Rectal smooth muscle tissue (tissue), 1 donor: Measurements from ENCODE around the gene TNNT1.
A peak's percentile ranks its signal among the peaks of the same experiment; 100 is the strongest.

Experiments
- H3K27ac ChIP-seq: one replicate; pipeline ENCODE4 v1.7.0; 2013; ENCODE audit warnings: low read depth, low read length, inconsistent platforms
- H3K27me3 ChIP-seq: one replicate; pipeline ENCODE4 v1.7.0; 2013; ENCODE audit warnings: low read length; ENCODE audit not compliant: control insufficient read depth, insufficient read depth
- H3K36me3 ChIP-seq: one replicate; pipeline ENCODE4 v1.7.0; 2013; ENCODE audit warnings: low read length; ENCODE audit not compliant: control insufficient read depth, insufficient read depth
- H3K4me1 ChIP-seq: one replicate; pipeline ENCODE4 v1.7.0; 2013; ENCODE audit warnings: low read length; ENCODE audit not compliant: control insufficient read depth, insufficient read depth
- H3K4me3 ChIP-seq: one replicate; pipeline ENCODE4 v1.7.0; 2013; ENCODE audit warnings: low read length
- H3K9ac ChIP-seq: one replicate; pipeline ENCODE4 v1.7.0; 2013; ENCODE audit warnings: low read length

Gene TNNT1

DNA sequence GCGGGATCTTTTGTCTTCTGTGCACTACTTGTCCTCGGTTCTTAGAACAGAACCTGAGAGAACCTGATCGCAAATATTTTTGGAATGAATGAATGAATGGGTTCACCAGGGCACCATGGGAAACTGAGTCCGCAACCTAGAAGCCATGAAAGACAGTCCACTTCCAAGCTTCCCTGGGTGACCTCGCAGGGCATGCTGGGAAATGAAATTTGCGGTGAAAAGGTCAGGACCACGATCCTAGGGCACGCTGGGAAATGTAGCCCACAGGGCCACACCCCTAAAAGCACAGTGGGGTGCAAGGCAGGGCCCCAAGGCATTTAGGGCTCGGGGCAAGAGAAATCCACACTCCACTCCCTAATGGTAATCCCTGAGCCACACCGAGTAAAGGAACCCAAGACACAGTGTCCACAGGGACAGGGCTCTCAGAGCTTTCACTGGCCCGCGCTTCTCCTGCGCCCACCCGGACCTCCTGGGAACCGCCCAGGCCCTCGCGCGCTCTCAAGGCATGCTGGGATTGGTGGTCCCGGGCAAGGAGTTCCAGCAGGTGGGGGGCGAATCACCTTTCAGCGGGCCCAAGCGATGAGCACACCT, 30.5 kb downstream of the TNNT1 start:
- no peak overlapping the region for H3K9ac ChIP-seq
- peak overlapping the region; percentile 83 for H3K4me3 ChIP-seq
- no peaks in the 10 kb centered on the region for H3K36me3 ChIP-seq
- H3K27ac ChIP-seq = peak overlapping the region; percentile 55
- peaks cover 7% of the 10 kb centered on the region for H3K4me1 ChIP-seq
- H3K27me3 ChIP-seq = no peaks in the 10 kb centered on the region

DNA sequence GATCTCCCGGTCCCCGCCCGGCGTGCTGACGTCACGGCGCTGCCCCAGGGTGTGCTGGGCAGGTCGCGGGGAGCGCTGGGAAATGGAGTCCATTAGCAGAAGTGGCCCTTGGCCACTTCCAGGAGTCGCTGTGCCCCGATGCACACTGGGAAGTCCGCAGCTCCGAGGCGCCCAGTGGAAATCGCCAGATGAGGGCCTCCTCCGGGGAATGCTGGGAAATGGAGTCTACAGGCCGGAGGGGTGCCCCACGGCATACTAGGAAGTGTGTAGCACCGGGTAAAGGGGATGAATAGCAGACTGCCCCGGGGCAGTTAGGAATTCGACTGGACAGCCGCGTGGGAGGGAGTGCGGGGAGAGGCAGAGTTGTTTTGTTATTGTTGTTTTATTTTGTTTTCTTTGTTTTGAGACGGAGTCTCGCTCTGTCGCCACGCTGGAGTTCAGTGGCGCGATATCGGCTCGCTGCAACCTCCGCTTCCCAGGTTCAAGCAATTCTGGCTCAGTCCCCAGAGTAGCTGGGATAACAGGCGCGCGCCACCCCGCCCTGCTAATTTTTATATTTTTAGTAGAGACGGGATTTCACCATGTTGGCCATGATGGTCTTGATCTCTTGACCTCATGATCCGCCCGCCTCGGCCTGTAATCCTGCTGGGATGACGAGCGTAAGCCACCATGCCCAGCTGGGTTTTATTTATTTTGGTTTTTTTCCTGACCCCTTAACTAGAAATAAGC, 31.2 kb downstream of the TNNT1 start:
- Histone ChIP-seq H3K36me3 (no peaks in the 10 kb centered on the region), H3K9ac (no peak overlapping the region), H3K27ac (peak overlapping the region; percentile 55), H3K4me3 (peak overlapping the region; percentile 83), H3K27me3 (no peaks in the 10 kb centered on the region), H3K4me1 (peaks cover 13% of the 10 kb centered on the region)

DNA sequence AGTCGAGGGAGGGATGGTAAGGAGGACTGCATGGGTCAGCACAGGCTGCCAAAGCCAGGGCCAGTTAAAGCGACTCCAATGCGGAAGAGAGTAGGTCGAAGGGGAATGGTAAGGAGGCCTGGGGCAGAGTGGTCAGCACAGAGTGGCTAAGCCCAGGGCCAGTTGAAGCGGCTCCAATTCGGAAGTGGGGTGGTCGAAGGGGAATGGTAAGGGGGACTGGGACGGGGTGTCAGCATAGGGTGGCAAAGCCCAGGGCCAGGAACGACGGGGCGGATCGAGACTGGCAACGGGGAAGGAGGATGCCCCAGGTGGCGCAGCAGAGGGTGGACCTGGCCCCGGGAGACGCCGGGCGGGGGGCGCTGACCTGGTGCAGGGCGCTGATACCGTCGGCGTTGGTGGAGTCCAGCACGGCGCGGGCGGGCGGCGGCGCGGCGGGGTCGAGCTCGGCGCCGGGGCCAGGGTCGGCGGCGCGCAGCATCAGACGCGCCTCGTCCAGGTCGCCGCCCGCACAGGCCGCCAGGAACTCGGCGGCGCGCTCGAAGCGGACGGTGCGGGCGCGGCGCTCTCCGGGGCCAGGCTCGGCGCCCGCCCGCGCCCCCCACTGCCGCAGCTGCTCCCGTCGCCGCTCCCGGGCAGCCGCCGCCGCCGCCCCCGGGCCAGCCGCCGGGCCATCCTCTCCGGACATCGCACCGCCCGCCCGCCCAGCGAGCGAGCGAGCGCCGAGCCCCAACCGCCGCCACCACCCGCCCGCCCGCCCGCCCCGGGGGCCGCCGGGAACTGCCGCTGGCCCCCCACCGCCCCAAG, 31.9 kb downstream of the TNNT1 start, which contains the start of gene PPP1R12C:
Gene PPP1R12C, minus strand, starts transcription at position 779 of the 804 bp plus-strand sequence. Its CDS starts 94 bp downstream, at position 685.
- Histone ChIP-seq H3K4me3 (peak within 1 kb of the TSS; percentile 83), H3K36me3 (no peaks in the 10 kb centered on the region), H3K4me1 (peaks cover 18% of the 10 kb centered on the region), H3K9ac (peak within 1 kb of the TSS; percentile 81), H3K27ac (peak within 1 kb of the TSS; percentile 95), H3K27me3 (no peaks in the 10 kb centered on the region)

DNA sequence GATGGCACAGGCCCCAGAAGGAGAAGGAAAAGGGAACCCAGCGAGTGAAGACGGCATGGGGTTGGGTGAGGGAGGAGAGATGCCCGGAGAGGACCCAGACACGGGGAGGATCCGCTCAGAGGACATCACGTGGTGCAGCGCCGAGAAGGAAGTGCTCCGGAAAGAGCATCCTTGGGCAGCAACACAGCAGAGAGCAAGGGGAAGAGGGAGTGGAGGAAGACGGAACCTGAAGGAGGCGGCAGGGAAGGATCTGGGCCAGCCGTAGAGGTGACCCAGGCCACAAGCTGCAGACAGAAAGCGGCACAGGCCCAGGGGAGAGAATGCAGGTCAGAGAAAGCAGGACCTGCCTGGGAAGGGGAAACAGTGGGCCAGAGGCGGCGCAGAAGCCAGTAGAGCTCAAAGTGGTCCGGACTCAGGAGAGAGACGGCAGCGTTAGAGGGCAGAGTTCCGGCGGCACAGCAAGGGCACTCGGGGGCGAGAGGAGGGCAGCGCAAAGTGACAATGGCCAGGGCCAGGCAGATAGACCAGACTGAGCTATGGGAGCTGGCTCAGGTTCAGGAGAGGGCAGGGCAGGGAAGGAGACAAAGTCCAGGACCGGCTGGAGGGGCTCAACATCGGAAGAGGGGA, 32.7 kb downstream of the TNNT1 start:
- H3K9ac ChIP-seq = peak overlapping the region; percentile 81
- H3K4me3 ChIP-seq = peak overlapping the region; percentile 76
- H3K4me1 ChIP-seq = peaks cover 20% of the 10 kb centered on the region
- peaks cover 5% of the 10 kb centered on the region for H3K36me3 ChIP-seq
- no peaks in the 10 kb centered on the region for H3K27me3 ChIP-seq
- peak overlapping the region; percentile 95 for H3K27ac ChIP-seq

DNA sequence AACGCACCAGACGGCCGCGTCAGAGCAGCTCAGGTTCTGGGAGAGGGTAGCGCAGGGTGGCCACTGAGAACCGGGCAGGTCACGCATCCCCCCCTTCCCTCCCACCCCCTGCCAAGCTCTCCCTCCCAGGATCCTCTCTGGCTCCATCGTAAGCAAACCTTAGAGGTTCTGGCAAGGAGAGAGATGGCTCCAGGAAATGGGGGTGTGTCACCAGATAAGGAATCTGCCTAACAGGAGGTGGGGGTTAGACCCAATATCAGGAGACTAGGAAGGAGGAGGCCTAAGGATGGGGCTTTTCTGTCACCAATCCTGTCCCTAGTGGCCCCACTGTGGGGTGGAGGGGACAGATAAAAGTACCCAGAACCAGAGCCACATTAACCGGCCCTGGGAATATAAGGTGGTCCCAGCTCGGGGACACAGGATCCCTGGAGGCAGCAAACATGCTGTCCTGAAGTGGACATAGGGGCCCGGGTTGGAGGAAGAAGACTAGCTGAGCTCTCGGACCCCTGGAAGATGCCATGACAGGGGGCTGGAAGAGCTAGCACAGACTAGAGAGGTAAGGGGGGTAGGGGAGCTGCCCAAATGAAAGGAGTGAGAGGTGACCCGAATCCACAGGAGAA, 33.5 kb downstream of the TNNT1 start:
- Histone ChIP-seq H3K4me3 (peak overlapping the region; percentile 76), H3K27me3 (no peaks in the 10 kb centered on the region), H3K27ac (peak overlapping the region; percentile 95), H3K36me3 (peaks cover 5% of the 10 kb centered on the region), H3K4me1 (peaks cover 20% of the 10 kb centered on the region), H3K9ac (peak overlapping the region; percentile 25)

DNA sequence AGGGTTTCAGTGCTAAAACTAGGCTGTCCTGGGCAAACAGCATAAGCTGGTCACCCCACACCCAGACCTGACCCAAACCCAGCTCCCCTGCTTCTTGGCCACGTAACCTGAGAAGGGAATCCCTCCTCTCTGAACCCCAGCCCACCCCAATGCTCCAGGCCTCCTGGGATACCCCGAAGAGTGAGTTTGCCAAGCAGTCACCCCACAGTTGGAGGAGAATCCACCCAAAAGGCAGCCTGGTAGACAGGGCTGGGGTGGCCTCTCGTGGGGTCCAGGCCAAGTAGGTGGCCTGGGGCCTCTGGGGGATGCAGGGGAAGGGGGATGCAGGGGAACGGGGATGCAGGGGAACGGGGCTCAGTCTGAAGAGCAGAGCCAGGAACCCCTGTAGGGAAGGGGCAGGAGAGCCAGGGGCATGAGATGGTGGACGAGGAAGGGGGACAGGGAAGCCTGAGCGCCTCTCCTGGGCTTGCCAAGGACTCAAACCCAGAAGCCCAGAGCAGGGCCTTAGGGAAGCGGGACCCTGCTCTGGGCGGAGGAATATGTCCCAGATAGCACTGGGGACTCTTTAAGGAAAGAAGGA, 34.4 kb downstream of the TNNT1 start:
- peak overlapping the region; percentile 29 for H3K4me3 ChIP-seq
- H3K36me3 ChIP-seq = peaks cover 8% of the 10 kb centered on the region
- no peaks in the 10 kb centered on the region for H3K27me3 ChIP-seq
- H3K4me1 ChIP-seq = peaks cover 20% of the 10 kb centered on the region
- no peak overlapping the region for H3K9ac ChIP-seq
- peak overlapping the region; percentile 95 for H3K27ac ChIP-seq

DNA sequence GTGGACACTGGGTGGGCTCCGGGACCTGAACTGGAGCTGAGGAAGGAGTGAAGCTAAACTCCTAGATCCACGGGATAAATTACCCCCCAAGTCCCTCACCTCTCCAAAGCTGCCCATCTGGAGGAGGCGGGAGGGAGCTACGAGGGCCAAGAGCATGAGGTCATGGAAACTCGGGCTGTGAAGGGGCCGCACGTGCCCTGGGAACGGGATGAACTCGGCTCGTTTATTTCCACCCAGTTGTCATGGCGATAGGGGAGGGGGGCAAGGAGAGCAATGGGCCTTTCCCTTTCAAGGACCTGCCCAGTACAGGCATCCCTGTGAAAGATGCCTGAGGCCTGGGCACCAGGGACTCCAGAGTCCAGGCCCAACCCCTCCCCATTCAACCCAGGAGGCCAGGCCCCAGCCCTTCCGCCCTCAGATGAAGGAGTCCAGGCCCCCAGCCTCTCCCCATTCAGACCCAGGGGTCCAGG, 35.4 kb downstream of the TNNT1 start:
- Histone ChIP-seq H3K9ac (peak overlapping the region; percentile 17), H3K27me3 (no peaks in the 10 kb centered on the region), H3K27ac (peak overlapping the region; percentile 96), H3K36me3 (peaks cover 12% of the 10 kb centered on the region), H3K4me1 (peaks cover 20% of the 10 kb centered on the region), H3K4me3 (peak overlapping the region; percentile 27)

DNA sequence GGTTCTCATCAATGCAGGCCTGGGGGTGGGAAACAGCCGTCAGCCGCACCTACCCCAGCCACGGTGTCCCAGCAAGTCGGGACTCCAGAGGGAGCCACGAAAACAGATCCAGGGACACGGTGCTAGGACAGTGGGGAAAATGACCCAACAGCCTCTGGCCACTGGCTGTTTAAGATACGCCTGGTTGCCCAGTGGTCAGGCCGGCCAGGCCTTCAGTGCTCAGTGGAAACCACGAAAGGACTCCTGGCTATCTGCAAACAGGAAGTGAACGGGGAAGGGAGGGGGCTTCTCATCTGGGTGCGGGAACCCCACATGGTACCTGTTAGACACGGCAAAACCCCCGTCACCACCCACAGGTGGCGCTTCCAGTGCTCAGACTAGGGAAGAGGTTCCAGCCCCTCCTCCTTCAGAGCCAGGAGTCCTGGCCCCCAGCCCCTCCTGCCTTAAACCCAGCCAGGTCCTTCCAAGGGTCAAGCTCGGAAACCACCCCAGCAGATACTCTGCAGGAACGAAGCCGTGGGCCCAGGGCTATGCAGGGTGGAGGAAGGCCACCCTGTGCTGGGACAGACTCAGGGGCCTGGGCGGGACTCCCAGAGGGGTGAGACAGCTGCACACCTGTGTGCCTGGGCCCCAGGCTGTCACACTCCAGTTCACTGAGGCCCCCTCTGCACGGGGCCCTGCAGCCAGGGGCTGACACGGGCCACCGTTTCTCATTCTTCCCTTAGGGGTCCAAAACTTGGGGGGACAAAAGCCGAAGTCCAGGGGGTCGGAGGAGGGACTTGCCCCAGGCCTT, 36.0 kb downstream of the TNNT1 start:
- Histone ChIP-seq H3K4me1 (peaks cover 20% of the 10 kb centered on the region), H3K36me3 (peaks cover 12% of the 10 kb centered on the region)

DNA sequence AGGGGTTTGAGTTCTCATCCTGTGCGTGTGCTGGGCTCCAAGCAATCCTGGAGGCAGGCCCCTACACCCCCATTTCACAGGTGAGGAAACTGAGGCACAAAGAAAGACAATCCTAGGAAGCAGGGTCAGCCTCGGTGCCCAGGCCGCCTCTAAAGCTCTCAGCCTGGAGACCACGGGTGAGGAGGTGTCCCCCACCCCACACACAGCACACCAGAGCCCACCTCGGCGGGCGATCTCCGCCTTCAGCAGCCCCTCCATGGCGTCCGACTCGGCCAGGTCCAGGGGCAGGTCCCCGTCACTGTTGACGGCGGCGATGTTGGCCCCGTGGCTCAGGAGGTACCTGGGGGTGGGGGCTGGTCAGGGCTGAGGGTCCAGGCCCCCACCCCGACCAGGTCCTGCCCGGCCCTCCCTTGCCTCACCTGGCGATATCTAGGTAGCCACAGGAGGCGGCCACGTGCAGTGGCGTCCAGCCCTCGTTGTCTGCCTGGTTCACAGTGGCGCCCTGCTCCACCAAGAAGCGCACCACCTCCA, 36.7 kb downstream of the TNNT1 start:
- H3K27me3 ChIP-seq = no peaks in the 10 kb centered on the region
- no peak overlapping the region for H3K9ac ChIP-seq
- no peak overlapping the region for H3K4me3 ChIP-seq
- peaks cover 20% of the 10 kb centered on the region for H3K4me1 ChIP-seq
- peak overlapping the region; percentile 96 for H3K27ac ChIP-seq
- peaks cover 12% of the 10 kb centered on the region for H3K36me3 ChIP-seq

More for the DNA sequence above, 36.0 kb downstream of the TNNT1 start:
- H3K27me3 ChIP-seq = no peaks in the 10 kb centered on the region
- peak overlapping the region; percentile 96 for H3K27ac ChIP-seq
- peak overlapping the region; percentile 27 for H3K4me3 ChIP-seq
- H3K9ac ChIP-seq = peak overlapping the region; percentile 17

DNA sequence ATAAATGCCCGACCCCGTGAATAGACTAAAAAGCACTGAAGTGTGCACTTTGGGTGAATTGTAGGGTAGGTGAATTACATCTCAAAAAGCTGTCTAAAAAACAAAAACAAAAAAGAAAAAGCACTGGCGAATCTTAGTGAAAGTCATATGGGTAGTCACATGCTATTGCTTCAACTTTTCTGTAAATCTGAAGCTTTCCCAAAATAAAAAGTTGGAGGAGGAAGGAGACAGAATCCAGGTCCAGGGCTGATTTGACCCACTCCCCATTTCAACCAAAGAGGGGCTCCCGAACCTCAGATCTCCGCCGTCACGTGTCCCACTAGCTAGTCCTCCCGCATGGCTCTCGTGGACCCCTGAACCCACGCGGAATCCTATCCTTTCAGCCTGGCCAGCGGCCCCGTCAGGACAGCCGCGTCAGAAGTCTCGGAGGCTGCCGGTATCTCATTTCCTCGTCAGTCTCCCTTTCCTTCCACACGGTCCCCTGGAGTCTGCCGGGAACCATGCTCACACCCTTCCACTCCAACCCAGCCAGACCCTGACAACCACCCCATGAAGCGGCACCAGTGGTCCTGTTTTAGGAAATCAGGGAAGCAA, 37.7 kb downstream of the TNNT1 start:
- Histone ChIP-seq H3K9ac (no peak overlapping the region), H3K36me3 (peaks cover 12% of the 10 kb centered on the region), H3K4me3 (no peak overlapping the region), H3K27ac (peak overlapping the region; percentile 72), H3K4me1 (peaks cover 20% of the 10 kb centered on the region), H3K27me3 (no peaks in the 10 kb centered on the region)
